Ecto neural progenitor cell (in vitro differentiated cells): Measurements from ENCODE around the gene SLC22A17.

ENCODE experiments used
- DNase-seq: peaks from one replicate; pipeline ENCODE4 v3.0.0-alpha.2; 2018; ENCODE audit warnings: low spot score

SLC22A17 gene

GRCh38 chr14:23381871-23382270 lies 29.2 kb upstream of the SLC22A17 start:
- DNase-seq: no peak

DNA sequence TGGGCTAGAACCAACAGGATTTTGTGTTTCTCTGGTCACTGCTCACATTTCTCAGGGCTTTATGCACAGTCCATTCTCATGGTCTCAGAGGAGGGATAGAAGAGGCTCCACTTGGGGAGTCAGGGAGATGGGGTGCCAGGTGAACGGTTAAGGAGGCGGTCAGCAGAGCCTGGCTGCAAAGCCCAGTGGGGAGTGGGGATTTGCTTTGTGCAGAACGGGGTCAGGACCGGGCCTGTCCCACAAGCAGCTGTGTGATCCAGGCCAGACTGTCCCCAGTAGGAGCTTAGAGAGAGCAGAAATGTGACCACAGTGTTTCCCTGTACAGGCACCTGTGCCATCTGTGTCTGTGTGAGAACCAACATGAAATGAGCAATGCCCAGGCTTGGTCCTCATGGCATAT lies 28.3 kb upstream of the SLC22A17 start:
- no peak for DNase-seq

- no peak for DNase-seq
Observed at GRCh38 chr14:23380197-23380914, 27.7 kb upstream of the SLC22A17 start.

- peak; percentile 71 for DNase-seq
Observed at GRCh38 chr14:23379366-23380196, 26.9 kb upstream of the SLC22A17 start.

GRCh38 chr14:23378612-23379220 lies 26.0 kb upstream of the SLC22A17 start:
- DNase-seq: no peak

DNA sequence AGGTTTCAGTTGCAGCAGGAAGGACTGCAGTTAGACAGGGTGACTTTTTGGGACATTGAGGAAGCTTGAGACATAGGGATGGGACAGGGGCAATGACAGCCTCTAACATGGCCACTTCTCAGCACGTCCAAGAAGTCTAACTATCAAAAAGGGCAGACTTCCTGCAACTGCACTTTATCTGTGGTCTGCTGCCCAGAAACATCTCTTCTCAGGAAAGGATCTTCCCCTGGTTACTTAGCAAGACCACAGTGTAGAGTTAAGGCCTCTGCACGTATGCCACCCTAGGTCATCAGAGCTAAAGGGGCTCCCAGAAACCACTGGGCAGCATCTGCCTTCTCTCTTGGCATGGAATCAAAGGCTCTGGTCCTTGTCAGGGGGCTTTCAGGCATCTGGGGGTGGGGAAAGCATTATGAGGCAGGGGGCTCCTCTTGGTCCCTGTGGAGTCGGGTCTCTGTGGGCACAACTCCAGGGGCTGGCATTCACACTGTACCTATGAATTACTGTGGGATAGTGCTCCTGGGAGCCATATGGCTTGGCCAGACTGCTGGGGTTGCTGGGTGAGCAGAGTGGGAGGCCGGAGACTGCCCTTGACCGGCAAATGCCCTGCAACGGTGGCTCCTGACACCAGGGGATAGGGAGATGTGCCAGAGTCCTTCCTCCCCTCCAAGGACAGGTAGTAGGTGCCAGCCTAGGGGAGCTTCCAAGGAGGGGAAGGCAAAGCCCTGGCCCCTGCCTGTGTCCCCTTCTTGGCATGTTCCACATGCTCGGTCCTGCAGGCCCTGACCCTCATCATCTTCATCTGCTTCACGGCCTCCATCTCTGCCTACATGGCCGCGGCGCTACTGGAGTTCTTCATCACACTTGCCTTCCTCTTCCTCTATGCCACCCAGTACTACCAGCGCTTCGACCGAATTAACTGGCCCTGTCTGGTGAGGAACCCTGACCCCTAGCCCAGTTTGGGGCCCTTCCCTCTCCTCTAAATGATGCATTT lies 25.2 kb upstream of the SLC22A17 start:
- DNase-seq: no peak

DNA sequence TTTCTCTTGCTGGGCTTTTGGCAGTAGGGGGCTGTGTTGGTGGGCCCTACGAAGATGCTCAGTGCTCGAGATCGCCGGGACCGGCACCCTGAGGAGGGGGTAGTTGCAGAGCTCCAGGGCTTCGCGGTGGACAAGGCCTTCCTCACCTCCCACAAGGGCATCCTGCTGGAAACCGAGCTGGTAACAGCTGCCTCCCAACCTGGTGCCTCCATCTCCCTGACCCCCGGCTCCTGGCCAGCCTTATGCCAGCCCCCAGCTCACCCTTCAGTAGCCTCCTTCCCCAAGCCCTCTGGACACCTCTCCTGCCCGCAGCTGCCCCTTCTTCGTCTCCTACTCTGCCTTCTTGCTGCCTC lies 24.5 kb upstream of the SLC22A17 start:
- DNase-seq: no peak

DNA sequence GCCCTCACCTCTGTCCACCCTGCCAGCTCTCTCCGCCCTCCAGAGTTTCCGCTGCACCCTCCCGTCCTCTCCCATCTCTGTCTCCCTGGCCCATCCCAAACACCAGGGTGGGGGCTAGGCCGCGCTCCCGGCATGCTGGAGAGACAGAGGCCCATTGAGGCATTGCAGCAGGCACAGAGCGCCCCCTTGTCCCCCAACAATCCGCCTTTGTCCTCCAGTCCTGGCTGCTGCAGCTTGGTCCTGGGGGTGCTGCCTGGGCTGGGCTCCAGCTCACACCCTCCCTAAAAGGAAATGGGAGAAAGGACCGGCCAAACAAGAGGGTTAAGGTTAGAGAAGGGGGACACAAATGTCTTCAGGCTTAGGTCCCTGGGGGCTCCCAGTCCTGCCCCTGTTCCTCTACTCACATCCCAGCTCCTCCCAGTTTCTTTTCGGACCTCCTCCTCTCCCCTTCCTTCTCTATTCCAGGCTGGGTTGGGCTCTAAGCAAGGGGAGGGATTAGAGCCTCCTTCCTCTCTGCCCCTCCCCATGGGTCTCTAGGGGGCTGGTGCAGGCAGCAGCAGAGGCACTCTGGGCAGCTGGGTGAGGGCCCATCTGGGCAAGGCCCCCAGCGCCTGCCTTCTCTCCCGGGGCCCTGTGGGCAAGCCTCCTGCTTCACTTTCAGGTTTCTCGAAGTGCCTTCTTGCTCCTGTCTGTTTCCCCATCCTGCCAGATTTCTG lies 24.0 kb upstream of the SLC22A17 start, which contains the start of gene CMTM5:
TSS of gene CMTM5 (plus strand) at position 565 of the 716 bp plus-strand sequence. CDS start 206 bp downstream, outside the sequence.
- peak; percentile 70 for DNase-seq

DNA sequence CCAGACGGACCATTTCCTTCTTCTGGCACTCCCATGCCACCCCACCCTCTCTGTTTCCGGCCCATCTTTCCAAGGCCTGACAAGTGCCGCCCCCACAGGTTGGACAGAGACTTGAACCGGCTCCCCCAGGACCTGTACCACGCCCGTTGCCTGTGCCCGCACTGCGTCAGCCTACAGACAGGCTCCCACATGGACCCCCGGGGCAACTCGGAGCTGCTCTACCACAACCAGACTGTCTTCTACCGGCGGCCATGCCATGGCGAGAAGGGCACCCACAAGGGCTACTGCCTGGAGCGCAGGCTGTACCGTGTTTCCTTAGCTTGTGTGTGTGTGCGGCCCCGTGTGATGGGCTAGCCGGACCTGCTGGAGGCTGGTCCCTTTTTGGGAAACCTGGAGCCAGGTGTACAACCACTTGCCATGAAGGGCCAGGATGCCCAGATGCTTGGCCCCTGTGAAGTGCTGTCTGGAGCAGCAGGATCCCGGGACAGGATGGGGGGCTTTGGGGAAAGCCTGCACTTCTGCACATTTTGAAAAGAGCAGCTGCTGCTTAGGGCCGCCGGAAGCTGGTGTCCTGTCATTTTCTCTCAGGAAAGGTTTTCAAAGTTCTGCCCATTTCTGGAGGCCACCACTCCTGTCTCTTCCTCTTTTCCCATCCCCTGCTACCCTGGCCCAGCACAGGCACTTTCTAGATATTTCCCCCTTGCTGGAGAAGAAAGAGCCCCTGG lies 23.0 kb upstream of the SLC22A17 start:
- DNase-seq: no peak

DNA sequence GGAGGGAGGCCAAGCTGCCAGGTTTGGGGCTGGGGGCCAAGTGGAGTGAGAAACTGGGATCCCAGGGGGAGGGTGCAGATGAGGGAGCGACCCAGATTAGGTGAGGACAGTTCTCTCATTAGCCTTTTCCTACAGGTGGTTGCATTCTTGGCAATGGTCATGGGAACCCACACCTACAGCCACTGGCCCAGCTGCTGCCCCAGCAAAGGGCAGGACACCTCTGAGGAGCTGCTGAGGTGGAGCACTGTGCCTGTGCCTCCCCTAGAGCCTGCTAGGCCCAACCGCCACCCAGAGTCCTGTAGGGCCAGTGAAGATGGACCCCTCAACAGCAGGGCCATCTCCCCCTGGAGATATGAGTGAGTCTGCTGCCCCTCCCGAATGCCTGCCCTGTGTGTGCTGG lies 20.4 kb upstream of the SLC22A17 start:
- DNase-seq: no peak

GRCh38 chr14:23372509-23372908 lies 19.8 kb upstream of the SLC22A17 start, which contains the start of gene IL25:
Gene IL25 (plus strand): TSS chr14:23372809.
- no peak for DNase-seq

- no peak for DNase-seq
Observed at GRCh38 chr14:23371865-23372264, 19.2 kb upstream of the SLC22A17 start.

GRCh38 chr14:23370221-23370620 lies 17.5 kb upstream of the SLC22A17 start:
- no peak for DNase-seq

DNA sequence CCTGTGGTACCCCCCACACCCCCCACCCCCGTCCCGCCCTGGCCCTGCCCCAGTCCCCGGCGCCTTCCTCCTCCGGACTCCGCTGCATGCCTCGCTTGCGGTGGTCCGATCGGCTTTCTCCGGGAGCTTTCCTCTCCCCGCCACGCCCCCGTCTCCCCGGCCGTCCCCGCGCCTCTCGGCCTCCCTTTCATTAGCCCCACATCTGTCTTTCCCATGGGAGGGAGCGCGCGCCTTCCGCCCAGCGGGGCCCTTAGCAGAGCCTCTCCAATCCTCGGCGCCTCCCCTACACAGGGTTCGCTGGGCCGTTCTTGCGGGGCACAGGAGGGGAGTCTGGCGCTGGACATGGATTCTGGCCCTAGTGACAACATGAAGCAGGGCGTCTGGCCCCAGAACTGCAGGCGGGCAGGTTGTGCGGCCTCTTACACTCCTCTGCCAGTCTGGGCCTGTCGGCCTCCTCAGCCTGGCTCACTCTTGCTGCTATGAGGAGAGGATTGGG lies 13.8 kb upstream of the SLC22A17 start:
- peak; percentile 96 for DNase-seq

GRCh38 chr14:23365732-23366425 lies 13.2 kb upstream of the SLC22A17 start:
- no peak for DNase-seq

DNA sequence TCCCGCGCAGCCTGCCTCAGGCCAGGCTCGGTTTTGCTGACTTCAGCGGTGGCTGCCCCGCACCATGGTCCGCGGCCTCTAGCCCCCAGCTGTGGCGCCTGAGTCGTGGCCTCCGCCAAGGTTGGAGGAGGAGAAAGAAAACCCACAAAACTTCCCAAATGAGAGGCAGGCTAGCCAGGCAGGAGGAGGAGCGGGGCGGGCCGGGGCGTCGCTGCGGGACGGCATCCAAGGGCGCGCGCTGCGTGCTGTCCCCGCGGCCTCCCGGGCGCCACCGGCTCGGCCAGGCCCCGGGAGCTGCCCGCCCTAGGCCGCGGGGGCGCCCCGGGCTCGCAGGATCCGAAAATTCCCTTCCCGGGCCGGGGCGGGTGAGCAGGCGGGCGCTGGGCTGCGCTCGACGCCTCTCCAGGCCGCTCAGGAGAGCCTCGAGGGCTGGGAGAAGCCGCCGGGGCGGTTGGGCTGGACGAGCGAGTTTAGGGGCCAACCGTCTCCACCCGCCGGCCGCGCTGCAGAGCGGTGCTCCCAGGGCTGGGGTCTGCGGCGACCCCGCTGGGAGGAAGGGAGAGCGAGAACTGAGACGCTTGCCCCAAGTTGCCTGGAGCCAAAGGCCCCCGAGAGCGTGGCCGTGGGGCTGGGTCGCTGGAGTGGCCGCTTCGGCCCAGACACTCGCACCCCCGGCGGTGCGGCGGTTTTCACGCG lies 12.5 kb upstream of the SLC22A17 start, which contains the start of gene EFS:
TSS of gene EFS (minus strand) at position 137 of the 696 bp plus-strand sequence. CDS start 147 bp downstream, outside the sequence.
- DNase-seq: peak; percentile 74

- DNase-seq: peak; percentile 69
Observed at GRCh38 chr14:23364164-23365035, 11.7 kb upstream of the SLC22A17 start.

DNA sequence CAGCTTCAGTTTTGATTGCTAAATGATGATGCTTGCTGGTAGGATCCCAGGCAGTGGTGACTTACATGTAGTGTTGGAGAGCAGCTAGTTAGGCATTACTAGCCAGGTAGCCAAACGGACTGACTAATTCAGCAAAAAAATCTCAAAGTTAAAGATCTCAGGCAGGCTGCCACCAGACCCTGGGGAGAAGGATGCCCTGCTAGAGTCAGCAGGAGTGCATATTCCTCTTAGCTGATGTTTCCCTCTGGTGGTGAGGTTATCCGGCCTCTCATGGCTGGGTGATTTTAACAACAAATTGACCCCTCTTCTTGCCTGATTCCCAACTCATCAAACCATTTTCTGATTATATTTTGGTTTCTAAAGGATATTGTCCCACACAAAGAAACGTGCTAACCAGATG lies 9.5 kb upstream of the SLC22A17 start:
- DNase-seq: no peak
